Left ventricle myocardium inferior (tissue), 1 donor: Measurements from ENCODE around the gene ARL3. TPM values are rescaled to one million over a fixed set of nuclear protein-coding genes. Genes with fewer than 3 reads are reported as not detected.

Experiments used
- DNase-seq: peaks from one replicate; pipeline ENCODE4 v3.0.0-alpha.2; 2020
- H3K27ac ChIP-seq: fragments of 200-600 bp; replicated peaks from 2 replicates; pipeline ENCODE4 v1.8.0; 2021
- H3K27me3 ChIP-seq: fragments of 200-600 bp; 2 replicates; pipeline ENCODE4 v1.8.0; 2021; ENCODE audit warnings: low read depth
- H3K36me3 ChIP-seq: fragments of 200-600 bp; 2 replicates; pipeline ENCODE4 v1.8.0; 2021
- H3K4me1 ChIP-seq: fragments of 200-600 bp; 2 replicates; pipeline ENCODE4 v1.8.0; 2021
- H3K4me3 ChIP-seq: fragments of 200-600 bp; 2 replicates; pipeline ENCODE4 v1.8.0; 2021; ENCODE audit warnings: mild to moderate bottlenecking, moderate library complexity
- H3K9me3 ChIP-seq: fragments of 200-600 bp; replicated peaks from 2 replicates; pipeline ENCODE4 v1.8.0; 2021
- CTCF ChIP-seq: fragments of 200-600 bp; IDR thresholded peaks from 2 replicates; pipeline ENCODE4 v1.8.0; 2021; ENCODE audit warnings: antibody characterized with exemption, mild to moderate bottlenecking, borderline replicate concordance
- intact Hi-C: fragments of 100-400 bp; cut with micrococcal nuclease; formaldehyde crosslinking; loops from one replicate; pipeline ENCODE4 v1.11.0; 2022
- total RNA-seq: library from RNA; stranded (reverse); fragmentation: NEBNext Ultra II Directional; extraction: Animal tissue kit (Norgen Biotek cat#: 25700); gene quantifications from one replicate; pipeline ENCODE4 v1.2.1, GENCODE V29; 2021
- donor health status: DM: no; HTN: yes; CAD: no; lungs with severe emphysema.

ARL3 gene
- total RNA-seq, 1 donor from 2014 or later, result 13.4 TPM

DNA sequence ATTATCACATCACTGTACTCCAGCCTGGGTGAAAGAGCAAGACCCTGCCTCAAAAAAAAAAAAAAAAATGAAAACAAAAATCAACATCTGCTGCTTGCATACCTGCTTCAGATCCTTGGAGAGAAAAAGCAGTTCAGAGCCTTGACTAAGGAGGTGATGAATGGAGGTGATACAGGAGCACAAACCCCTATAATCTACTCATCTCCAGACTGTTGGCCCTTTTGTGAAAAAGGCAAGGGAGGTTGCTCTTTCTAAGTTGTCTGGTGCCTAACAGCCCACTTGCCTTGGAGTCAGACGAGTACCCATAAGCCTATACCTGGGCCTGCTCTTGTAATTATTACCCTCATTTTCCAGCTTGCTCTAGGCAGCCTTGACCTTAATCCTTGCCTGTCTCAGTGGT is 1.7 kb upstream of the ARL3 start:
- H3K27me3 ChIP-seq, result no peaks in the 10 kb centered on the region
- H3K4me3 ChIP-seq, result no peak overlapping the region
- DNase-seq, result no peak
- H3K36me3 ChIP-seq, result no peaks in the 10 kb centered on the region
- H3K9me3 ChIP-seq, result no peaks in the 10 kb centered on the region
- TF ChIP-seq CTCF, result no peak
- no peak overlapping the region for H3K27ac ChIP-seq
- peaks cover 45% of the 10 kb centered on the region for H3K4me1 ChIP-seq
- intact Hi-C loops, result no loop called here

- Histone ChIP-seq H3K4me1 (peaks cover 54% of the 10 kb centered on the region), H3K36me3 (no peaks in the 10 kb centered on the region), H3K27ac (peak within 1 kb of the TSS; percentile 89), H3K27me3 (no peaks in the 10 kb centered on the region), H3K4me3 (peak within 1 kb of the TSS; percentile 98), H3K9me3 (no peaks in the 10 kb centered on the region)
- DNase-seq, result no peak
- TF ChIP-seq CTCF, result no peak
- intact Hi-C loops, result no loop called here
These were observed 641 bp upstream of the ARL3 start, which contains the start of gene SFXN2 for GRCh38 chr10:102714621-102715455. Gene SFXN2 (plus strand): TSS chr10:102714636. CDS start chr10:102726637, 12,001 bp downstream.

DNA sequence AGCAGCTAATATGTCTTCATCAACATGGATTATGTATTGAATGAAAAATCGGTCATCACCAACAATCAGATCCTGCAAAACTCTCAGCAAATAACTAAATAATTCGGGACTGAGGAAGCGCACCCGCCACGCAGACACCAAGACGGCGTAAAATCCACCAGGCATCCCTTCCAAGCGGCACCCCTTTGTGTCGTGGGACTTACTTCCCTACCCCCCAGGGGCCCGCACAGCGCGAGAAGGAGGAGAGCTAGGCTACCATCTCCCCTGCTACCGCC is 721 bp downstream of the ARL3 start:
- H3K9me3 ChIP-seq, result no peaks in the 10 kb centered on the region
- no peaks in the 10 kb centered on the region for H3K36me3 ChIP-seq
- no peaks in the 10 kb centered on the region for H3K27me3 ChIP-seq
- peak overlapping the region; percentile 98 for H3K4me3 ChIP-seq
- peaks cover 52% of the 10 kb centered on the region for H3K4me1 ChIP-seq
- peak overlapping the region; percentile 89 for H3K27ac ChIP-seq
- TF ChIP-seq CTCF, result no peak
- intact Hi-C loops, result no loop called here
- no peak for DNase-seq

GRCh38 chr10:102712843-102713538 is 1.2 kb downstream of the ARL3 start:
- H3K4me1 ChIP-seq, result peaks cover 47% of the 10 kb centered on the region
- no peak for TF ChIP-seq CTCF

DNA sequence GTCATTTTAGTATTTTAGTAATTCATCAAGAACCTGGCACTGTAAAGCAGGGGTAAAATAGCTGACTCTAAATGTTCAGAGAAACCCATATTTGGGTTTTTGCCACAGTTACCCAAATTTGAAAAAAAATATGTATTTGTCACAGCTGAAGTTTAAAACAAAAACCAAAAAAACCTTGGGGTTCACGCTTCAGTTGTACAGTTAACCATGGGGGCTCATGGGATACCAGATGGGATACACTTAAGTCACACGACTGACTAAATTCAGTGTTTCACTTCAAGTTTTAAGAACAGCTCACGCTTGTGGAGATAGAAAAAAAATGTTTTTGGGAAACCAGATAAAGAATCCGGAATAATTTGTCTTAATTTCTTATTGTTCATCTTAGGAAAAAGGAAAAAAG is 2.1 kb downstream of the ARL3 start:
- H3K4me1 ChIP-seq, result peaks cover 40% of the 10 kb centered on the region
- TF ChIP-seq CTCF, result no peak
- H3K27me3 ChIP-seq, result no peaks in the 10 kb centered on the region
- intact Hi-C loops, result no loop called here
- H3K27ac ChIP-seq, result no peak overlapping the region
- DNase-seq, result no peak
- H3K36me3 ChIP-seq, result no peaks in the 10 kb centered on the region
- H3K9me3 ChIP-seq, result no peaks in the 10 kb centered on the region
- no peak overlapping the region for H3K4me3 ChIP-seq

More at GRCh38 chr10:102712843-102713538, 1.2 kb downstream of the ARL3 start:
- no peak for DNase-seq
- Histone ChIP-seq H3K27me3 (no peaks in the 10 kb centered on the region), H3K9me3 (no peaks in the 10 kb centered on the region), H3K36me3 (no peaks in the 10 kb centered on the region), H3K4me3 (peak overlapping the region; percentile 98), H3K27ac (peak overlapping the region; percentile 89)
- intact Hi-C loops, result no loop called here
